Cardiac fibroblast (primary cell): ENCODE measurements around the gene SLC6A6.

Experiments
- DNase-seq, 2 donors: peaks; one replicate each; pipeline versions ENCODE4 v3.0.0 to v3.0.0-alpha.2; 2010; ENCODE audit warnings: low read depth in 2 of 2
- H3K4me3 ChIP-seq, 2 donors: replicated peaks in 1 of 2; 1 replicate in 1 of 2; 2 replicates in 1 of 2; pipeline ENCODE4 v1.5.1; 2011; ENCODE audit warnings: low read depth in 2 of 2, low read length in 2 of 2, mild to moderate bottlenecking in 2 of 2, moderate library complexity in 1 of 2
- TF ChIP-seq, protein P1 (sequence below): IDR thresholded peaks from one replicate; pipeline ENCODE4 v1.5.1; 2011; ENCODE audit warnings: low read depth, mild to moderate bottlenecking, low read length, inconsistent platforms

The SLC6A6 gene

DNA sequence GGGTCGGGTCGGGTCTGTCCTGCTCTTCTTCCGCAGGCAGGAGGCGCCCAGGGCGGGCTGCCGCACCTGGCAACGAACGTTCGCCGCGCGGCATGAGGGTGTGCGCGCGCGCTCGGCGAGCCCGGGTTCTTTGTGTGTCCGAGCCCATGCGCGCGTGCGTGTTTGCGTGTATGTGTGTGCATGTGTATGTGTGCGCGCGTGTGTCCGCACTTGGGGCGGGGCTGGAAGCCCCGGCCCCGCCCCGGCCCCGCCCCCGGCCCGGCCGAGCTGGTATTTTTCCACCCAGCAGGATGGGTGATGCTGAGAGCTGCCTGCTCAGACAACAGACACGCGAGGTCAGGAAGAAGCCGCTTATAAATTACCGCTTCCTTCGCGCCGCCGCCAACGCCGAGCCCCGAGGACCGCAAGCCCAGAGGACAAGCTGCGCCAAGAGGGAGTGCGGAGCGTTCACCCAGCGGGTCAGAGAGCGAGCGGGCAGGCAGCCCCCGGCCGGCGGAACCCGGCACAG lies at the start of gene SLC6A6:
SLC6A6 (plus strand) TSS at position 303 of the 508 bp plus-strand sequence. CDS start 41,029 bp downstream, outside the sequence.
- peak; percentile 93 to 96 for DNase-seq
- TF ChIP-seq, protein P1, sequence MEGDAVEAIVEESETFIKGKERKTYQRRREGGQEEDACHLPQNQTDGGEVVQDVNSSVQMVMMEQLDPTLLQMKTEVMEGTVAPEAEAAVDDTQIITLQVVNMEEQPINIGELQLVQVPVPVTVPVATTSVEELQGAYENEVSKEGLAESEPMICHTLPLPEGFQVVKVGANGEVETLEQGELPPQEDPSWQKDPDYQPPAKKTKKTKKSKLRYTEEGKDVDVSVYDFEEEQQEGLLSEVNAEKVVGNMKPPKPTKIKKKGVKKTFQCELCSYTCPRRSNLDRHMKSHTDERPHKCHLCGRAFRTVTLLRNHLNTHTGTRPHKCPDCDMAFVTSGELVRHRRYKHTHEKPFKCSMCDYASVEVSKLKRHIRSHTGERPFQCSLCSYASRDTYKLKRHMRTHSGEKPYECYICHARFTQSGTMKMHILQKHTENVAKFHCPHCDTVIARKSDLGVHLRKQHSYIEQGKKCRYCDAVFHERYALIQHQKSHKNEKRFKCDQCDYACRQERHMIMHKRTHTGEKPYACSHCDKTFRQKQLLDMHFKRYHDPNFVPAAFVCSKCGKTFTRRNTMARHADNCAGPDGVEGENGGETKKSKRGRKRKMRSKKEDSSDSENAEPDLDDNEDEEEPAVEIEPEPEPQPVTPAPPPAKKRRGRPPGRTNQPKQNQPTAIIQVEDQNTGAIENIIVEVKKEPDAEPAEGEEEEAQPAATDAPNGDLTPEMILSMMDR, result peak; percentile 39
- peak within 1 kb of the TSS; percentile 65 to 74 for H3K4me3 ChIP-seq

DNA sequence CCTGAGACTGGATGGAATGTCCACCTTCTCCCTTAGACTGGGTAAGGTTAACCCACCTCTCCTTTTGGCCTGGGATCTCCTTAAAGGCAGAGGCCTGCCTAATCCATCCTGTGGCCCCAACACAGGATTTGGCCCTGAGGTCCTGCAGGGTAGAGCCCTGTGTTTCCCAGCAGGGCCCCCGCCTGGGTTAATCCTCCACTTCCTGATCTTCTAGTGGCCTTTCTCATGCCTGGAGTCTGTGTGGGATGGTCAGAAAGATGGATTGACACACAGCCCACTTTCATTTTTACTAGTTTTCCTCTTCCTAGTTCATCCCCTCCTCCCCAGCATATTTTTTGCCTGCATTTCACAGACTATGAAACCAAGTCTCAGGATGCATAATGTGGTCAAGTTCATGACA lies 48.9 kb upstream of the SLC6A6 start:
- no peak for DNase-seq
- TF ChIP-seq, protein P1, result no peak

DNA sequence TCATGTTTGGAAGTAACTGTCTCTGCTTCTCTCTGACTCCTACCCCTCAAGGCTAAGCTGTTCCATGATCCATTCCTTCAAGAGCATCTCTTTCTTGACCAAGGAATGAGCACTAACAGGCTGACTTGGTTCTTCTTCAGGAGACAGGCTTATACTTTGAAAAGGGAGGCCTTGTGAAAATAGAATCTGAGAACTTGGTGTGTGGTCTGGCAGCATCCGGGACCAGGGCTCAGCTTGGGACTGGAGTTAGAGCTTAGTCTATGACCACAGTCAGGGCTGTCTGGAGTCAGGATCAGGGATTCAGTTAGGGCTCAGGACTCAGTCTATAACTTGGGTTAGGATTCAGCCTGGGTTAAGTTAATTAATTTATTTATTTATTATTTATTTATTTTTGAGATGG lies 44.9 kb upstream of the SLC6A6 start:
- no peak for DNase-seq
- TF ChIP-seq, protein P1, result no peak

More for the DNA sequence above, 48.9 kb upstream of the SLC6A6 start:
- no peak overlapping the region for H3K4me3 ChIP-seq

DNA sequence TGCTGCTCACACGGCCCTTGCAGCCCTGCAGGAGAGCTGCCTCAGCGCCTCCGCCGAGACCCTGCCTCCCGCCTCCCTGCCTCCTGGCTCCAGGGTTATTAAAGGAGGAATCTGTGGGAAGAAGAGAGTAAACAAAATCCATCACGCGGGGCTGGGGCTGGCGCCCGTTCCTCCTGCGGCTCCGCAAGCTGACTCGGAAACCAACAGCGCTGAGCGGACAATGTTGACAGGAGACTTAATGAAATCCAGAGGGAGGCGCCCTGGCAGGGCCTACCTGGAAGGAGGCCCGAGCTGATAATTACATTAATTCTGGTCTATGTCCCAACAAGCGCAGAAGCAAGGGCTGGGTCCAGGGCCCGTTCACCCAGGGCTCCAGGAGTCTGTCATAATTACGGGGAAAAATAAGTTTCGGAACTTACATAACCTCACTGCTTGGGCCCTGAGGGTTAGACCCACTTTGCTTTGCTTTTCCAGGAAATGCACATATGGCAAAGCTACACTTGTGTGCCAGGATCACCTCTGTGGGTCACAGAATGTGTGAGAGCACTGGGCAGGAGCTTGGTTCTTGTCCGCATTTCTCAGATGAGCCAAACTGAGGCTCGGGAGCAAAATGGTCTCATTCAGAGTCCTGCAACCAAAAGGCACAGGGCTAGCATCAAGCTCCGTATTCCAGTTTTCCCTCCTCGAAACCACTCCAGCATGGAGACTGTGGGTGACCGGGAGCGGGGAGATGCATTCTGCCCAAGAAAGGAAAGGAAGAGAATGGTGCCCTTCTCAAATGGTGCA lies 43.8 kb upstream of the SLC6A6 start:
- TF ChIP-seq, protein P1, result no peak
- peak in 1 of 2 donors; percentile 85 for DNase-seq
- no peak overlapping the region for H3K4me3 ChIP-seq

More for the DNA sequence above, 44.9 kb upstream of the SLC6A6 start:
- H3K4me3 ChIP-seq, result no peak overlapping the region

DNA sequence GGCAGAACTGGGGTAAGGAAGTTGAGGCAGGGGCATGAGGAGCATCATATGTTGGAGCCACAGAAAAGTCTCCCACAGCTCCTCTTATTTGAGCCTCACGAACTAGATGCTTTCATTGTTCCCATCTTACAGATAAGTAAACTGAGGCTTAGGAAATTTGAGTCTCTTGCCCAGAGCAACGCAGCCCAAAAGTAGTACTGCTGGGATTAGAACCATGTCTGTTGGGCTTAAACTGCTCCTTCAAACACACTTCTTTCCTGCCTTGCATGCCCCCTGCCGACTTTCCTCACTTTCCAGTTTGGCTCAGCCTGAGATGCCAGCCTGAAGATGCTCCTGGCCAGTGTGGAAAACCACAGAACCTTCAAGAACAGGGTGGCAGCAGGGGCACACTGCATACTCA lies 43.1 kb upstream of the SLC6A6 start:
- TF ChIP-seq, protein P1, result no peak
- no peak overlapping the region for H3K4me3 ChIP-seq
- DNase-seq, result no peak

DNA sequence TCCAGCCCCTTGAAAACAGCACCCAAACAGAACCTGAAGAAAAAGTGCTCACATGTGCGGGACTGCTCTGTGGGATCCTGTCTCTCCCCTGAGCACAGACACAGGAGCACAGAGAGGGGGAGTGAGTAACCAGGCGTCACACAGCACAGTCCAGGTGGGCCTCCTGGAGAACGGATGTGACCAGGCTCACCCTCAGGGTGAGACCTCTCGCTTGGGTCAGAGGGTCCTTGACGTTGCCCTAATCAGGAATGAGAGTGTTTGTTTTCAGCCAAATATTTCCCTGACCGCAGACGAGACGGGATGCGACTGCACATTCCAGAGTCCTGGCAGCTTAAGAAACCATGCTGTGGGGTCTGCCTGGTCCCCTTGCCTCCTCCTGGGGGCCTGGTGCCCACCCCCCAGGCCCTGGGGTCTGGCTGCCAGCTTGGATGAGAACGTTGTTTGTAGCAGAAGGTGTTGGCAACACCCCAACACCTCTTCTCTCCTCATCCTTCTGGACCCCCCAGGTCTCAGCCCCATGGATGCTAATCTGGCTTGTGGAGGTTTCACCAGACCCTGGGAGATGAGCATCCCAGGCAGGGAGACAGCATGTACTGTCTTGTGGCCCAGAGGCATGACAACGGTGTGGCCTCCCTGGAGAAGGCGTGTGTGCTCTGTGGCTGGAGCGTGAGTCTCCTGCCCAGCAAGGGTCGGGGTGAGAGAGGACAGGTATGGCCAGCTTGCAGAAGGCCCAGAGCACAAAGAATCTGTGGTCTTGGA lies 42.1 kb upstream of the SLC6A6 start:
- TF ChIP-seq, protein P1, result no peak
- peak; percentile 23 to 52 for DNase-seq

More for the DNA sequence above, 42.1 kb upstream of the SLC6A6 start:
- H3K4me3 ChIP-seq, result no peak overlapping the region
